ENCODE measurements around the gene RNF11. TPM values are rescaled to one million over a fixed set of nuclear protein-coding genes. Genes with fewer than 3 reads are reported as not detected.

Gene RNF11
- total RNA-seq, 1 experiment from 2014 or later = 55.8 TPM

GRCh38 chr1:51231120-51231519 is 5.0 kb upstream of the RNF11 start:
- Histone ChIP-seq H3T11ph (ENCODE audit: low read length) (no peak overlapping the region), H3K4me2 (ENCODE audit: insufficient read depth, insufficient read length, low read length) (no peak overlapping the region)
- no peak overlapping the region for H3K4me3 Mint-ChIP-seq

More at GRCh38 chr1:51231120-51231519, 5.0 kb upstream of the RNF11 start:
- H3K4me1 Mint-ChIP-seq = peaks cover 15 to 21% of the 10 kb centered on the region in 2 experiments
- TF ChIP-seq CTCF (conservative IDR thresholded peaks at IDR 0.05) = no peak
- Histone ChIP-seq H3K9me3 (ENCODE audit: control insufficient read depth, low read depth, low read length) (no peaks in the 10 kb centered on the region), H3K23ac (ENCODE audit: insufficient read length, low read depth, low read length) (no peak overlapping the region), H2BK5ac (ENCODE audit: insufficient read length, low read length) (no peak overlapping the region), H3K4ac (ENCODE audit: low read depth, low read length) (no peak overlapping the region), H3K4me1 (ENCODE audit: insufficient read depth, low read length) (no peaks in the 10 kb centered on the region; the same call in 1 of the 2 replicates), H4K8ac (replicated peaks; ENCODE audit: insufficient read length, low read depth, low read length) (no peak overlapping the region), H4K20me1 (ENCODE audit: control insufficient read depth, insufficient read depth, insufficient read length) (no peaks in the 10 kb centered on the region), H3K14ac (ENCODE audit: insufficient read depth, low read length) (no peak overlapping the region), H3K56ac (ENCODE audit: insufficient read length, low read depth, low read length) (no peak overlapping the region), H2AFZ (ENCODE audit: low read length) (no peak overlapping the region), H2BK20ac (ENCODE audit: low read depth, low read length, poor library complexity, severe bottlenecking) (no peak overlapping the region), H2BK15ac (ENCODE audit: low read depth, low read length) (no peak overlapping the region), H4K91ac (ENCODE audit: insufficient read length, low read depth, low read length) (no peak overlapping the region), H2AK5ac (ENCODE audit: insufficient read length, low read length) (no peak overlapping the region), H2BK12ac (ENCODE audit: insufficient read length, low read depth, low read length) (no peak overlapping the region), H3K79me2 (ENCODE audit: insufficient read depth, low read length) (no peaks in the 10 kb centered on the region), H3K9ac (ENCODE audit: extremely low read depth, insufficient read length, low read length) (no peak overlapping the region), H4K5ac (ENCODE audit: insufficient read length, low read depth, low read length) (no peak overlapping the region), H3K27me3 (ENCODE audit: insufficient read depth, low read length) (no peaks in the 10 kb centered on the region), H3K79me1 (ENCODE audit: insufficient read depth, low read depth, low read length, poor library complexity, severe bottlenecking) (no peaks in the 10 kb centered on the region), H3K27ac (ENCODE audit: insufficient read length, low read depth, low read length) (no peak overlapping the region), H3K18ac (ENCODE audit: insufficient read length, low read depth, low read length) (no peak overlapping the region), H3K23me2 (ENCODE audit: insufficient read length, low read depth, low read length, poor library complexity, severe bottlenecking) (peaks cover 5% of the 10 kb centered on the region), H2BK120ac (ENCODE audit: low read depth, low read length, poor library complexity, severe bottlenecking) (no peak overlapping the region)
- no peaks in the 10 kb centered on the region; a peak in 1 of 5 replicates for H3K9me3 Mint-ChIP-seq
- no CpG with 5 or more reads among the region's 3 CpGs for WGBS (ENCODE audit: extremely low coverage, insufficient read length, low lambda C conversion rate)
- H3K27me3 Mint-ChIP-seq (ENCODE audit: low read depth) = peaks cover 14% of the 10 kb centered on the region
- DNase-seq = no peak
- no peak overlapping the region; a peak in 1 of 7 replicates for H3K27ac Mint-ChIP-seq
- no peaks in the 10 kb centered on the region for H3K36me3 Mint-ChIP-seq (ENCODE audit: insufficient read depth in 1 of 3, low read depth in 3 of 3)

Data from H9 (cell line).